ENCODE measurements around the gene DOHH.
A peak's percentile ranks its signal among the peaks of the same experiment; 100 is the strongest.
"Not testable (repeated sequence)": the region's sequence is repeated elsewhere in the genome, so short reads cannot be mapped to it uniquely, and the experiment has no call there.

The DOHH gene

DNA sequence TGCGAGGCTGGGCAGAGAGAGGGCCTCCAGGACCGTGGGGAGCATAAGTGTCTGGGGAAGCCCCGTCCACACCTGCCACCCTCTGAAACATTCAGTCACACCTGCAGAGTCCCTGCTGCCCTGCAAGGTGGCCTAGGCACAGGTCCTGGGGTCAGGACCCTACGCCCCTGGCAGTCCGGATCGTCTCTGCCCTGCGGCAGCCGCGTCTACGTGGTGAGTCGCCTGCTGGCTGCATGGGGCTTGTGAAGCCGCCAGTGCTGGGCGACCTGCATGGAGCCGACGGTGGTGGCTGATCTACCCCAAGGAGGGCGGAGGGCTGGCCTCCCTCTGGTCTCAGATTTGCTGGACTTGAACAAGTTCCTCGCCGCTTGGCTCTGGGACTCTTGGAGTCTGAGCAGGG, 18.7 kb upstream of the DOHH start:
- DNase-seq (ENCODE audit: low read depth, low spot score): no peak

GRCh38 chr19:3518659-3519058, 18.2 kb upstream of the DOHH start:
- no peak for DNase-seq (ENCODE audit: low read depth, low spot score)

GRCh38 chr19:3518255-3518654, 17.8 kb upstream of the DOHH start:
- DNase-seq (ENCODE audit: low read depth, low spot score): no peak

- DNase-seq (ENCODE audit: low read depth, low spot score): no peak
These were observed 17.2 kb upstream of the DOHH start for GRCh38 chr19:3517638-3518037.

- no peak for DNase-seq (ENCODE audit: low read depth, low spot score)
These were observed 16.3 kb upstream of the DOHH start for GRCh38 chr19:3516675-3517207.

DNA sequence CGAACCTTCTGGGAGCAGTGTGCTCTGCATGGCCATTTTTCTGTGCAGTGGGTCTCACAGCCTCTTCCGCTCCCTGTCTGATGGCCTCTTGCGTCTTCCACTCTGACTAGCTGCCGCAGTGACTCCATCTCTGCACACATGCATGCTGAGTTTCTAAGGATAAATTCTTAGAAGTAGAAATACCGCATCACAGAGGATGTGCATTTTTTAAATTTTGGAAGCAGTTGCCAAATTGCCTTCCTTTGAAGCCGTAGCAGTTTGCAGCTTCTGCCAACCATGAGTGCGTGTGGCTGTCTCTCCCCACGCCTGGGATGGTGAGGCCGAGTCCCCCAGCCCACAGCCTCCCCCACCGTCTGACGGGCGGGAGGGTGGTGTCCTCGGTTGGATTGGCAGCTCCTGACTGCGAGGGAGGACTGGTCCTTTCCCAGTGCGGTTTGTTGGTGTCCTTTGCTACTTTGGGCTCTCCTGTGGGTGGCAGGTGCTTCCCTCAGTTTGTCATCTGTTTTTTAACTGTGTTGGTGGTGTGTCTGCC, 15.5 kb upstream of the DOHH start:
- no peak for DNase-seq (ENCODE audit: low read depth, low spot score)

GRCh38 chr19:3514930-3515329, 14.5 kb upstream of the DOHH start:
- DNase-seq (ENCODE audit: low read depth, low spot score): no peak

DNA sequence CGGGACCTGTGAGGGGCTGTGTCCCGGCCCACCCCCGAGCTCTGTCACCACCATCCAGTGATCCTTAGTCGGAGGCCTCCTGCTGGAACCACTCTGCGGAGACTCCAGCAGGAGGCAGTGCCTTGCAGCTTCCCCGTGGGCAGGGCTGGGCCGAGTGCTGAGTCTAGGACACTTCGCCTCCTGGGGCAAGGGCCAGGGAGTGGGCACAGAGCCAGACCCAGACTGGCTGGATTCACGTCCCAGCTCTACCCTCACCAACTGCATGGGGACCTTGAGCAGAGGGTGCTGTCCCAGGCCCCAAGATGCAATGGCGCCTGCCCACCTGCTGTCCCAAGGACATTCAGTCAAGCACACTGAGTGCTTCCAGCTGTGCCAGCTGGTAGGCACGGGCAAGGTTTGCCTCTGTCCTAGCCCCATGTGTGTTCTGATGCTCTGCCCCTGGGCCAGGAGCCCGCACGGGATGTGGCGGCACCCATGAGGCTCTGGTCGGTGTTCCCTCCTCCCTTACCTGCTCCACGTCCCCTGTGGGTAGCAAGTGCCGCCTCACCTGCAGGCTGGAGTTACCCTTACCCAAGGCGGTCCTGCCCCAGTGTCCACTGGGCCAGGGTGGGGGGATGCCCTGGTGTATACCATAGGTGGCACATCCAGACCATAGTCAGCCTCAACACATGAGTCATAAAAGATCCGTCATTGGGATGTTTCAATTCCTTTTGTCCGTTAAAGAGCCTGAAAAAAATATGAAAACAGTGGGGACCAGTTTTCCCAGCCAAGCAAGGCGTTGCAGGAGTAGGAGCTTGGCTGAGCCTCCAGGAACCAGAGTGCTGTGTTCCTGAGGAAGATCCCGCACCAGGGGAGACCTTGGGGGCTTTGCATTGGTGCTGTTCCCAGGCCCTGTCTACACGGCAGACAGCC, 13.0 kb upstream of the DOHH start:
- DNase-seq (ENCODE audit: low read depth, low spot score): no peak

DNA sequence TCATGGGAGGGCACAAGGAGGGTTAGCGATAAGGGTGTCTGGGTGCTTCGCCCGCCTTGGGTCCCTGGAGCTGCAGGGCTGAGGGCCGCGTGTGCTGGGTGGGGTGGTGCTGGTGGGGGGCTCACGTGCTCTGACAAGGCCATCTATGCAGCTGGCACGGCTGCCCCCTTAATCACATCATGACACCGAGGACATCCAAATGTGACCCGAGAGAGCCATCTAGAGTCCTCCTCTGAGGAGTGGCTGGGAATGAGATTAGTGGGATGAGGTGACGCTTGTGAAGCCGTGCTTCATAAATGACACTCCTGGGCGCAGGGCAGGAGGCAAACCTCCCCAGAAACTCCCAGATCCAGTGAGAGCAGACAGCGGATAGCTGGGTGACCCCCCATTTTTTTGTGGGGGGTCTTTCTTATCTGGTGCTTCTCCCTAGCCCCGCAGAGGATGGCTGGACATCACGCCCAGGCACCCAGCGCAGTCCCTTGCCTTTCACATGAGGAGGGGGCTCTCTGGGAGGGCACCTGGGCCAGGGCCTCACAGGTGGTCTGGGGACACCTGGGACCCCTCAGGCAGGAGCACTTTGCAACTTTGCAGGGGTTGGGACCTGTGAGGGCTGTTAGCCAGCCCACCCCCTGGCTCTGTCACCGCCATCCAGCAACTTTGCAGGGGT, 12.2 kb upstream of the DOHH start:
- DNase-seq (ENCODE audit: low read depth, low spot score): no peak

DNA sequence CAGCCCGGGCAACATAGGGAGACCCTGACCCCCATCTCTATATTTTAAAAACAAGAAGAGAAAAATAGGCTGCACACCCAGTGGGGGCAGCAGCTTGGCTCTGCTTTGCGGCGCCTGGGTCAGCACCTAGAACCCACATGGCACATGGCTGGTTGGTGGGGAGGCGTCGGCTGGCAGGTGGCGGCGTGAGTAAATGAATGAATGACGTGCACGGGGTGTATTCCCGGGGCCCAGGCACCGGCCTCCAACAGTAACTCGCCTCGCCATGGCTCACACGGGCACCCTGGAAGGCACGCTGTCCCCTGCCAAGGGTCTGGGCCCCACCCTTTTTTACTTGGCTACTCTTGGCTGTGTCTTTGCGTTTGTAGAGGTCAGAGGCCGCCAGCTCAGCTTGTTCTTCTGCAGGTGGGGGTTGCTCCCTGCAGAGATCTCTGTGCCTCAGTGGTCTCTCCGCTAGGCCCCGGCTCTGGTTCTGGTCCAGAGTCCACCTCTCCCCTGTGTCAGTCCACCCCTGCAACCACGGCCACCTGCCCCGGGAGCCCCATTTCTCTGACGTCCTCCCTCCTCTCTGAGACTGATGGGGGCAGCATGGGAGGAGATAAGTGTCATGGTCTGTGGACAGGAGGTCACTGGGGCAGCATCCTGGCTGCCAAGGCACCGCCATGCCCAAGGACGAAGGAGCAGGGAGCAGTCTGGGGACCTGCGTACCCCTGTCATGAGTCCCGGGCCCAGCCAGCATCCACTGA, 11.2 kb upstream of the DOHH start:
- DNase-seq (ENCODE audit: low read depth, low spot score): no peak

GRCh38 chr19:3510727-3511126, 10.3 kb upstream of the DOHH start:
- DNase-seq (ENCODE audit: low read depth, low spot score): no peak

DNA sequence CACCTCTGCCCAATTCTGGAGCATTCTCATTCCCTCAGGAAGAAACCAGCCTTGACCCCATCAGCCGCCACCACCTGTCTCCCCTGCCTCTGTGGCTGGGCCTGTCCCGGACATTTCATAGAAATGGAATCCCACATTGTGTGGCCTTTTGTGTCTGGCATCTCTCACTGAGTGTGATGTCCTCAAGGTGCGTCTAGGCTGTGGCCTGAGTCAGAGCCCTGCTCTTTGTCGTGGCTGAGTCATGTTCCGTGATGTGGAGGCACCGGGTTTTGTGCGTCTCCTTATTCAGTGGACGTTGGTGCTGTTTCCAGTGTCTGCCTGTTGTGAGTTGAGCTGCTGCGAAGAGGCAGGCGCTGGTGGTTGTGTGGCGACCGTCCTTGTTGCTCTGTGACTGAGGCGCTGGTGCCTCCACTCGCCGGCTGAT, 9.1 kb upstream of the DOHH start:
- no peak for DNase-seq (ENCODE audit: low read depth, low spot score)

GRCh38 chr19:3508771-3509535, 8.5 kb upstream of the DOHH start:
- DNase-seq (ENCODE audit: low read depth, low spot score): no peak

GRCh38 chr19:3508121-3508661, 7.7 kb upstream of the DOHH start:
- DNase-seq (ENCODE audit: low read depth, low spot score): not testable (repeated sequence)

GRCh38 chr19:3507371-3508120, 7.1 kb upstream of the DOHH start:
- DNase-seq (ENCODE audit: low read depth, low spot score): no peak

- no peak for DNase-seq (ENCODE audit: low read depth, low spot score)
These were observed 6.2 kb upstream of the DOHH start for GRCh38 chr19:3506384-3507340.

GRCh38 chr19:3505598-3506383, 5.3 kb upstream of the DOHH start, which contains the start of gene FZR1:
TSS of gene FZR1 (plus strand) at chr19:3506311. CDS start at chr19:3522990, 16,679 bp downstream.
- DNase-seq (ENCODE audit: low read depth, low spot score): peak; percentile 93

DNA sequence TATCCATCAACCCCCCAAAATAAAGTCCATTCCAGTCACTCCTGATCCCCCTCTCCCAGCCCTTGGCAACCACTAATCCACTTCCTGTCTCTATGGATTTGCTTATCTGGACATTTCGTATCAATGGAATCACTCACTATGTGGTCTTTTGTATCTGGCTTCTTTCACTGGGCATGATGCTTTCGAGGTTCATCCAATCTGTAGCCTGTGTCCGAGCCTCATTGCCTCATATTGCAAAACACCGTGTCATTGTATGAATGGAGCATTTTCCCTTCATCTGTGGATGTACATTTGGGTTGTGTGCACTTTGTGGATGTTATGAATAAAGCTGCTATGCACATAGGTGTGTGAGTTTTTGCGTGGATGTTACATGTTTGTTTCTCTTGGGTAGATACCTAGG, 4.3 kb upstream of the DOHH start:
- no peak for DNase-seq (ENCODE audit: low read depth, low spot score)
